Ectodermal cell (in vitro differentiated cells): ENCODE data around the gene LY9.

Source experiments
- H3K27ac ChIP-seq: 2 replicates; pipeline ENCODE4 v1.7.0; 2013; ENCODE audit warnings: mild to moderate bottlenecking, low read depth, low read length; ENCODE audit not compliant: insufficient read depth, poor library complexity, severe bottlenecking
- H3K27me3 ChIP-seq: 2 replicates; pipeline ENCODE4 v1.7.0; 2013; ENCODE audit warnings: mild to moderate bottlenecking, low read length; ENCODE audit not compliant: insufficient read depth, control insufficient read depth, poor library complexity, severe bottlenecking
- H3K36me3 ChIP-seq: one replicate; pipeline ENCODE4 v1.7.0; 2013; ENCODE audit warnings: low read length; ENCODE audit not compliant: control insufficient read depth, insufficient read depth
- H3K4me1 ChIP-seq: one replicate; pipeline ENCODE4 v1.7.0; 2013; ENCODE audit warnings: low read length; ENCODE audit not compliant: control insufficient read depth, insufficient read depth
- H3K4me3 ChIP-seq: 2 replicates; pipeline ENCODE4 v1.7.0; 2013; ENCODE audit warnings: low read depth, low read length, control low read depth; ENCODE audit not compliant: insufficient read depth
- H3K9me3 ChIP-seq: 2 replicates; pipeline ENCODE4 v1.7.0; 2013; ENCODE audit warnings: mild to moderate bottlenecking, low read length, moderate library complexity; ENCODE audit not compliant: control insufficient read depth
- WGBS, 2 experiments: methylation state at CpG; one replicate each; pipeline ENCODE4 v1.1.7; 2013; ENCODE audit warnings: missing lambda C conversion rate in 2 of 2; 5-methylcytosine and 5-hydroxymethylcytosine counted together

Gene LY9

GRCh38 chr1:160850541-160850940 lies 54.6 kb downstream of the LY9 start:
- 86 to 94% methylated on average over 4 to 5 of the region's 5 CpGs for WGBS, 2 experiments
- no peaks in the 10 kb centered on the region for H3K4me1 ChIP-seq
- no peaks in the 10 kb centered on the region for H3K9me3 ChIP-seq
- no peaks in the 10 kb centered on the region for H3K36me3 ChIP-seq
- no peak overlapping the region for H3K27ac ChIP-seq
- no peaks in the 10 kb centered on the region for H3K27me3 ChIP-seq
- H3K4me3 ChIP-seq, result no peak overlapping the region

GRCh38 chr1:160850993-160851392 lies 55.0 kb downstream of the LY9 start:
- Histone ChIP-seq H3K27me3 (no peaks in the 10 kb centered on the region), H3K4me3 (no peak overlapping the region), H3K27ac (no peak overlapping the region), H3K36me3 (no peaks in the 10 kb centered on the region), H3K4me1 (no peaks in the 10 kb centered on the region), H3K9me3 (no peaks in the 10 kb centered on the region)
- 94 to 95% methylated on average over 6 to 8 of the region's 8 CpGs for WGBS, 2 experiments

GRCh38 chr1:160853014-160853413 lies 57.0 kb downstream of the LY9 start:
- H3K36me3 ChIP-seq, result no peaks in the 10 kb centered on the region
- H3K4me1 ChIP-seq, result no peaks in the 10 kb centered on the region
- no peaks in the 10 kb centered on the region for H3K27me3 ChIP-seq
- H3K4me3 ChIP-seq, result no peak overlapping the region
- H3K27ac ChIP-seq, result no peak overlapping the region
- WGBS, 2 experiments, result 86% methylated on average over 3 of the region's 3 CpGs; no CpG with 5 or more reads in 1 of the 2 experiments
- no peaks in the 10 kb centered on the region for H3K9me3 ChIP-seq

- Histone ChIP-seq H3K9me3 (no peaks in the 10 kb centered on the region), H3K27ac (no peak overlapping the region), H3K4me1 (no peaks in the 10 kb centered on the region), H3K4me3 (no peak overlapping the region), H3K36me3 (no peaks in the 10 kb centered on the region), H3K27me3 (no peaks in the 10 kb centered on the region)
- 91 to 93% methylated on average over 2 of the region's 2 CpGs for WGBS, 2 experiments
These were observed 57.8 kb downstream of the LY9 start for GRCh38 chr1:160853754-160854153.

- no peaks in the 10 kb centered on the region for H3K9me3 ChIP-seq
- H3K36me3 ChIP-seq, result no peaks in the 10 kb centered on the region
- H3K4me3 ChIP-seq, result no peak overlapping the region
- WGBS, 2 experiments, result 80 to 81% methylated on average over 9 of the region's 9 CpGs
- no peak overlapping the region for H3K27ac ChIP-seq
- no peaks in the 10 kb centered on the region for H3K4me1 ChIP-seq
- no peaks in the 10 kb centered on the region for H3K27me3 ChIP-seq
These were observed 59.4 kb downstream of the LY9 start for GRCh38 chr1:160855181-160855981.

- WGBS, 2 experiments, result 40 to 41% methylated on average over 4 of the region's 4 CpGs
- Histone ChIP-seq H3K4me1 (no peaks in the 10 kb centered on the region), H3K27ac (no peak overlapping the region), H3K9me3 (no peaks in the 10 kb centered on the region), H3K27me3 (no peaks in the 10 kb centered on the region), H3K4me3 (no peak overlapping the region), H3K36me3 (no peaks in the 10 kb centered on the region)
These were observed 62.1 kb downstream of the LY9 start for GRCh38 chr1:160858097-160858496.

- Histone ChIP-seq H3K27ac (no peak overlapping the region), H3K36me3 (no peaks in the 10 kb centered on the region), H3K4me3 (no peak overlapping the region), H3K4me1 (no peaks in the 10 kb centered on the region), H3K9me3 (no peaks in the 10 kb centered on the region), H3K27me3 (no peaks in the 10 kb centered on the region)
- WGBS, 2 experiments, result 94 to 96% methylated on average over 3 of the region's 3 CpGs
These were observed 62.5 kb downstream of the LY9 start for GRCh38 chr1:160858507-160858906.

- 92 to 94% methylated on average over 4 to 5 of the region's 5 CpGs for WGBS, 2 experiments
These were observed 63.2 kb downstream of the LY9 start for GRCh38 chr1:160859166-160859565.

GRCh38 chr1:160860840-160861505 lies 65.0 kb downstream of the LY9 start:
- no peak overlapping the region for H3K4me3 ChIP-seq
- no peaks in the 10 kb centered on the region for H3K36me3 ChIP-seq
- H3K27ac ChIP-seq, result no peak overlapping the region
- 65 to 66% methylated on average over 5 of the region's 5 CpGs for WGBS, 2 experiments
- H3K4me1 ChIP-seq, result no peaks in the 10 kb centered on the region
- no peaks in the 10 kb centered on the region for H3K9me3 ChIP-seq
- H3K27me3 ChIP-seq, result no peaks in the 10 kb centered on the region

More at GRCh38 chr1:160859166-160859565, 63.2 kb downstream of the LY9 start:
- no peaks in the 10 kb centered on the region for H3K36me3 ChIP-seq
- H3K27me3 ChIP-seq, result no peaks in the 10 kb centered on the region
- H3K27ac ChIP-seq, result no peak overlapping the region
- no peaks in the 10 kb centered on the region for H3K9me3 ChIP-seq
- H3K4me3 ChIP-seq, result no peak overlapping the region
- H3K4me1 ChIP-seq, result no peaks in the 10 kb centered on the region

GRCh38 chr1:160862203-160863060 lies 66.5 kb downstream of the LY9 start, which contains the start of gene CD244:
TSS of gene CD244 (minus strand) at chr1:160862887. CDS start at chr1:160862677, 210 bp downstream.
- Histone ChIP-seq H3K4me1 (no peaks in the 10 kb centered on the region), H3K27me3 (no peaks in the 10 kb centered on the region), H3K36me3 (no peaks in the 10 kb centered on the region), H3K9me3 (no peaks in the 10 kb centered on the region), H3K4me3 (no peak within 1 kb of the TSS), H3K27ac (no peak within 1 kb of the TSS)
- 66 to 75% methylated on average over 12 of the region's 12 CpGs for WGBS, 2 experiments
